ENCODE data around the gene CSNK1A1. TPM values are rescaled to one million over a fixed set of nuclear protein-coding genes. Genes with fewer than 3 reads are reported as not detected.
"Not testable (repeated sequence)": the region's sequence is repeated elsewhere in the genome, so short reads cannot be mapped to it uniquely, and the experiment has no call there.

CSNK1A1 gene
- total RNA-seq, 4 donors from 2014 or later, result 157 to 252 (median 215) TPM

GRCh38 chr5:149450199-149450598, 101.0 kb downstream of the CSNK1A1 start:
- peak; percentile 71 to 80 for DNase-seq
- in situ Hi-C loops (cut with MboI; ENCODE audit: low sequenced_read_pairs in 4 of 4), result no loop called here
- Histone ChIP-seq H3K9me3 (no peaks in the 10 kb centered on the region), H3K36me3 (no peaks in the 10 kb centered on the region), H3K27me3 (no peaks in the 10 kb centered on the region), H3K27ac (peak overlapping the region; percentile 85 to 98 (median 96)), H3K4me1 (peaks cover 41 to 71% of the 10 kb centered on the region in 2 donors), H3K4me3 (peak overlapping the region in 1 of 4 donors; percentile 16)
- TF ChIP-seq POLR2A (IDR thresholded peaks at IDR 0.05) (no peak), CTCF (IDR thresholded peaks at IDR 0.05 in 4 of 5, conservative IDR thresholded peaks at IDR 0.05 in 1 of 5) (peak in 1 of 5 experiments; percentile 5)
- peak; percentile 55 to 65 for ATAC-seq
- intact Hi-C loops (cut with DNase I; ENCODE audit: low total_unique reads), result loop anchor here (10.0 kb wide), 1 partner anchor 295 kb away; no protein-coding TSS in a partner anchor

- intact Hi-C loops (cut with DNase I; ENCODE audit: low total_unique reads), result no loop called here
These were observed 102.2 kb downstream of the CSNK1A1 start for GRCh38 chr5:149448831-149449714.

GRCh38 chr5:149448431-149448830, 102.8 kb downstream of the CSNK1A1 start:
- ATAC-seq, result no peak
- H3K36me3 ChIP-seq, result no peaks in the 10 kb centered on the region
- H3K4me1 ChIP-seq, result peaks cover 37 to 60% of the 10 kb centered on the region in 2 donors
- intact Hi-C loops (cut with DNase I; ENCODE audit: low total_unique reads), result no loop called here
- H3K27ac ChIP-seq, result peak overlapping the region in 3 of 4 donors; percentile 71 to 98 (median 95)
- no peak overlapping the region for H3K4me3 ChIP-seq
- no peak for DNase-seq
- TF ChIP-seq CTCF (IDR thresholded peaks at IDR 0.05 in 4 of 5, conservative IDR thresholded peaks at IDR 0.05 in 1 of 5) (no peak), POLR2A (IDR thresholded peaks at IDR 0.05) (no peak)
- in situ Hi-C loops (cut with MboI; ENCODE audit: low sequenced_read_pairs in 4 of 4), result no loop called here
- H3K9me3 ChIP-seq, result no peaks in the 10 kb centered on the region
- no peaks in the 10 kb centered on the region for H3K27me3 ChIP-seq

More at GRCh38 chr5:149448831-149449714, 102.2 kb downstream of the CSNK1A1 start:
- Histone ChIP-seq H3K4me1 (peaks cover 38 to 66% of the 10 kb centered on the region in 2 donors), H3K27ac (peak overlapping the region; percentile 85 to 98 (median 96)), H3K36me3 (no peaks in the 10 kb centered on the region), H3K4me3 (no peak overlapping the region), H3K27me3 (no peaks in the 10 kb centered on the region), H3K9me3 (no peaks in the 10 kb centered on the region)
- no peak for ATAC-seq
- DNase-seq, result no peak
- no peak for TF ChIP-seq POLR2A (IDR thresholded peaks at IDR 0.05)
- peak in 2 of 5 experiments; percentile 15 to 24 for TF ChIP-seq CTCF (IDR thresholded peaks at IDR 0.05 in 4 of 5, conservative IDR thresholded peaks at IDR 0.05 in 1 of 5)
- in situ Hi-C loops (cut with MboI; ENCODE audit: low sequenced_read_pairs in 4 of 4), result no loop called here

- in situ Hi-C loops (cut with MboI; ENCODE audit: low sequenced_read_pairs in 4 of 4), result no loop called here
- intact Hi-C loops (cut with DNase I; ENCODE audit: low total_unique reads), result no loop called here
- no peak for TF ChIP-seq POLR2A (IDR thresholded peaks at IDR 0.05)
- no peak for TF ChIP-seq CTCF (IDR thresholded peaks at IDR 0.05 in 4 of 5, conservative IDR thresholded peaks at IDR 0.05 in 1 of 5)
- H3K4me1 ChIP-seq, result peaks cover 34 to 57% of the 10 kb centered on the region in 2 donors
- H3K4me3 ChIP-seq, result no peak overlapping the region
- no peaks in the 10 kb centered on the region for H3K27me3 ChIP-seq
- H3K27ac ChIP-seq, result peak overlapping the region; percentile 41 to 98 (median 83)
- ATAC-seq (no peak), DNase-seq (no peak)
- H3K36me3 ChIP-seq, result no peaks in the 10 kb centered on the region
- H3K9me3 ChIP-seq, result no peaks in the 10 kb centered on the region
These were observed 103.6 kb downstream of the CSNK1A1 start for GRCh38 chr5:149447373-149448367.

GRCh38 chr5:149446794-149447193, 104.4 kb downstream of the CSNK1A1 start:
- H3K27me3 ChIP-seq; H3K36me3 ChIP-seq; intact Hi-C loops (cut with DNase I; ENCODE audit: low total_unique reads); H3K9me3 ChIP-seq; in situ Hi-C loops (cut with MboI; ENCODE audit: low sequenced_read_pairs in 4 of 4); DNase-seq; H3K4me3 ChIP-seq; ATAC-seq: not testable (repeated sequence)
- Histone ChIP-seq H3K4me1 (peaks cover 27 to 51% of the 10 kb centered on the region in 2 donors), H3K27ac (peak overlapping the region; percentile 41 to 98 (median 83))
